Right kidney (tissue), 1 donor: ENCODE data around the gene ZNF689.
"Not testable (repeated sequence)": the region's sequence is repeated elsewhere in the genome, so short reads cannot be mapped to it uniquely, and the experiment has no call there.

Experiments
- DNase-seq: peaks from one replicate; pipeline ENCODE4 v3.0.0-alpha.2; 2016

Gene ZNF689

DNA sequence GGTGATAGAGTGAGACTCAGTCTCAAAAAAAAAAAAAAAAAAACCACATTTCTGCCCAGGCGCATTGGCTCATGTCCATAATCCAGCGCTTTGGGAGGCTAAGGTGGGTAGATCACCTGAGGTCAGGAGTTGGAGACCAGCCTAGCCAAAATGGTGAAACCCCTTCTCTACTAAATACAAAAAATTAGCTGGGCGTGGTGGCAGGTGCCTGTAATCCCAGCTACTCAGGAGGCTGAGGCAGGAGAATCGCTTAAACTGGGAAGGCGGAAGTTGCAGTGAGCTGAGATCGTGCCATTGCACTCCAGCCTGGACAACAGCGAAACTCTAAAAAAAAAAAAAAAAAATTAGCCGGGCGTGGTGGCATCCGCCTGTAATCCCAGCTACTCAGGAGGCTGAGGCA lies 26.9 kb upstream of the ZNF689 start:
- DNase-seq = not testable (repeated sequence)

DNA sequence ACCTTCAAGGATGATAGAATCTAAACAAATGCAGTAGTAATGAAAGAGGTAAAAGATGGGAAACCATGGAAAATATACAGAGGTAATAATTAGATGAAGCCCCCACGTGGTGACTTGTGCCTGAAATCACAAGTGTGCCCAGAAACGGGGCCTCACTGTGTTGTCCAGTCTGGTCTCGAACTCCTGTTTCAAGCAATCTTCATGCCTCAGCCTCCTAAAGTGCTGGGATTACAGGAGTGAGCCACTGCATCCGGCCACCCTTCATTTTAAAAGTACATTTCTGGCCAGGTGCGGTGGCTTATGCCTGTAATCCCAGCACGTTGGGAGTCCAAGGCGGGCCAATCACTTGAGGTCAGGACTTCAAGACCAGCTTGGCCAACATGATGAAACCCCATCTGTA lies 26.4 kb upstream of the ZNF689 start:
- DNase-seq = no peak

DNA sequence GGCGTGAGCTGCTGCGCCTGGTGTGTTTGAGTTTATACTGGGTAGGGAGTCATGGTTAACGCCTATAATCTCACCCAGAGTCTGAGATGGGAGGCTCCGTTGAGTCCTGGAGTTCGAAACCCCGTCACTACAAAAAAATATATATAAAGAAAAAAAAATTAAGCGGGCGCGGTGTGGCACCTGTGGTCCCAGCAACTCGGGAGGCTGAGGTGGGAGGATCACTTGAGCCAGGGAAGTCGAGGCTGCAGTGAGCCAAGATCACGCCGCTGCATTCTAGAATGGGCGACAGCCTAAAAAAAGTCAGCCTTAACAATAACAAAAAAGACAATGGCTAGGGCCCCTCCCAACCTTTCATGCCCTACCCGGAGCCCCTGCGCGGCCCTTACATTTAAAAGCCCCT lies 23.3 kb upstream of the ZNF689 start:
- DNase-seq = no peak

DNA sequence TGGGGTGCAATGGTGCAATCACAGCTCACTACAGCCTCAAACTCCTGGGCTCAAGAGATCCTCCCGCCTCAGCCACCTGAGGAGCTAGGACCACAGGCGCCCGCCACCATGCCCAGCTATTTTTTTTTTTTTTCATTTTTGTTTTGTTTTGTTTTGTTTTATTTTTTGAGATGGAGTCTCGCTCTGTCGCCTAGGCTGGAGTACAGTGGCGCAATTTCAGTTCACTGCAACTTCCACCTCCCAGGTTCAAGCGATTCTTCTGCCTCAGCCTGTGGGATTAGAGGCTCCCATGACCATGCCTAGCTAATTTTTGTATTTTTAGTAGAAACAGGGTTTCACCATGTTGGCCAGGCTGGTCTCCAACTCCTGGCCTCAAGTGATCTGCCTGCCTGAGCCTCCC lies 22.3 kb upstream of the ZNF689 start:
- DNase-seq = not testable (repeated sequence)

DNA sequence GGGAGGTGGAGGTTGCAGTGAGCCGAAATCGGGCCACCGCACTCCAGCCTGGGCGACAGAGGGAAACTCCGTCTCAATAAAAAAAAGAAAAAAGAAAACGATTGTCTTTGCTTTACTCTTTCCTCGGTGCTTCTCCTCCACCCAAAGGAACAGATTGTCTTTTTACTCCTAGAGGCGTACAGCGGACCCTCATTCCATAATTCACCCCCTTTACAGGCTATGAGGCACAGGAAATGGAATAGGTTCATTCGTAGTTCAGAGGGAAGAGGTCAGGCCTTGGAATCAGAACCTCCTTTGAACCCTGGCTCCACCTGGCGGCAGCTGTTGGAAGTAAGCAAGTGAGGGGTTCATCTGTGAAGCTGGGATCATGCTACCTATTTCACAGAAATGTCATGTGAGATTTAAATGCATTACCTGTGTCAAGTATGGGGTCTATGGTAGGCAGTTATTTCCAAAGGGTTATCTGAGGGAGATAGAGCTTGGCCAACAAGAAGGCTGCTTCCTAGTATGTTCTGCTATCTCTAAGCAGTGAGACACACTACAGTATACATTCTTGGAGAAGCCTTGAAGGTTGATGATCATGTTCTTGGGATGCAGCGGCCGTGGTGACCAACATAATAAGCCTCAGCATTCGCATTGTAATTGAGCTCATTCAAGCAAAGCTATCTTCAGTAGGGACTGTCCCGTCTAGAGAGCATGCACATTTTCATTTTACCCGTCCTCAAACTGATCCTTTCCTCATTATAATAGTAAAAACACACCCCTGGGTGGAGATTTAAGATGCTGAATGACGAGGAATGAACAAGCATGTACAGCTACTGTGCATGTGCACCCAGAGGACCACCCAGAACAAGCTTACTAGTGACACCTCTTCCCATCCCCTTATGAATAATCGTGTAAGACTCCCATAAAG lies 18.7 kb upstream of the ZNF689 start:
- DNase-seq = peak; percentile 67

DNA sequence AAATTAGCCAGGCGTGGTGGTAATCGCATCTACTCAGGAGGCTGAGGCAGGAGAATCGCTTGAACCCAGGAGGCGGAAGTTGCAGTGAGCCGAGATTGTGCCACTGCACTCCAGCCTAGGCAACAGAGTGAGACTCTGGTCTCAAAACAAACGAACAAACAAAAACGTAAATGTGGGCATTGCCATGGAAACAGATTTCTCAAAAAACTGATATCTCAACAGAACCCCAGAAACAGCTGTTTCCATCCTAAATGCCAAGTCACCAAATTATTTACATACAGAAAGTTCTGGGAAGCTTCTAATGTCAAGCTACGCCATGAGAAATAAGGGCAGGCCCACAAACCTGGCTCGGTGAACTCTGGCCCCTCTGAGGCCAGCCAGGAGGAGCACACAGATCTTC lies 16.0 kb upstream of the ZNF689 start:
- no peak for DNase-seq

DNA sequence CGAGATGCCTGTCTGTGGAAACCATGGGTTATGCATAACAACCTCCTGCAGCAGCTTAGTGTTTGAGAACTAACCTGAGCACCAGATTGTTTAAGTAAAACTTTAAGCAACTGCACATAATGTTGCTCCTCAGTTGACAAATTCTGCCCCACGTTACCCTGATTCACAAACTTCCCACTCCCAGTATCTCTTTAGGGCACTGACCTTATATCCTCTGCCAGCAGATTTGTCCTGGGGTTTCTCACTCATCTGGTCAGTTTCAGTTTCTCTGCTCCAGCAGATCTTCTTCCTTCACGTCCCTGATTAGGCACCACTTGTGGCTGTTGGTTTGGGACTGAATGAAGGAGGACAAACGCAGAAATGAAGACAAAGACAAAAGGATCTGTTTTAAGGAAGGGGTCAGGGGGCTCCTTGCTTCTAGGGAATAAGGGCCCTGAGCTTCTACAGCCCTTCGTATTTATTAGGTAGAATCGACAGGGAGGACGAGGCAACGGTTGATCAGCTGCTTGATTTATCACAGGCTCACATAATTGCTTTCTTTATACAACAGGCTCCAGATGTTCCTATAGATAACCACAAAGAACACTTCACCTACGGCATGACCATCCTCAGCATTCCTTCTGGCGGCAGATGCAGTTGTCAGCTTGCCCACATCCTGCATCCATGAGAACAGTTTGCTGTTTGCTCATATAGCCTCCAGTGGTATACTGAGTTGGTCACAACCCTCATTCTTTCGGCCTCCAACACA lies 13.5 kb upstream of the ZNF689 start:
- DNase-seq = no peak

DNA sequence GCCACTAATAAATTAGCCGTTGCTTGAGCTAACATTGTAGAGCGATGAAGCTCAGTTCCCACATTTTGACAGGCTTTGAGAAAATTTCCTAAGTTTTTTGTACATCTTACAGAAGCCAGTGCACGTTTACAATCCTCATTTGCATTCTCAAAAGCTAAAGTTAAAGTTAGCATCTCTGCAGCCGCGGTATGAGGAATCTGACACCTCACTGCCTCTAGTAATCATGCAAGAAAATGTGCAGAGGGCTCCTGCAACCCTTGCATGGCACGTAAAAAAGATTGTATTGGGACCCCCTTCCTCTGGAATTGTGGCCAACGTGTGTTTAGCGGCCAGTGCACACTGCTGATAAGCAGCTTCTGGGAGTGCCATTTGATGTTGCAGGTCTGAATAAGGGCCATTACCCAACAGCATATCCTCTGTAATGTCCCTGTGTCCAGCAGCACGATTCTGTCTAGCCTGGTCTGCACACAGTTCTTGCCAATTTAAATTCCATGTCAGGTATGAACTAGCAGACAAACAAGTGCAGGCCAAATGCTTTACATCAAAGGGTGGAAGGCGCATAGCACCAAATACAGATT lies 12.4 kb upstream of the ZNF689 start:
- DNase-seq = no peak

DNA sequence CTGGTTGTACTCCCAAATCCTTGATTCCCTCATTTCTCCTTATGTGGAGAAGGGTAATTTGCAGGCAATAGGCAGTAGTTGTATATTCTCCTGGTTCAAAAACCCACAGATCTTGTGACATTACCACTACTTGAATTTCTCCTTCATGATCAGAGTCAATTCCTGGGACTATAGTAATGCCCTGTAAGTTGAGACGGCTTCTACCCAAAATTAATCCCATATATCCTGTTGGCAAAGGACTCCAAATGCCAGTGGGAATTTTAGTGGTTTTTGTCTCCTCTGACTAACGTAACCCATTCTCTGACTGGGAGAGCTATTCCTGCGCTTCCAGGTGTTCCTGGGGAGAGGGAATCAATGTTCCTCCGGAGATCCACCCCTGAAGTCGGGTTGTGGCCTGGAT lies 11.6 kb upstream of the ZNF689 start:
- DNase-seq = no peak

DNA sequence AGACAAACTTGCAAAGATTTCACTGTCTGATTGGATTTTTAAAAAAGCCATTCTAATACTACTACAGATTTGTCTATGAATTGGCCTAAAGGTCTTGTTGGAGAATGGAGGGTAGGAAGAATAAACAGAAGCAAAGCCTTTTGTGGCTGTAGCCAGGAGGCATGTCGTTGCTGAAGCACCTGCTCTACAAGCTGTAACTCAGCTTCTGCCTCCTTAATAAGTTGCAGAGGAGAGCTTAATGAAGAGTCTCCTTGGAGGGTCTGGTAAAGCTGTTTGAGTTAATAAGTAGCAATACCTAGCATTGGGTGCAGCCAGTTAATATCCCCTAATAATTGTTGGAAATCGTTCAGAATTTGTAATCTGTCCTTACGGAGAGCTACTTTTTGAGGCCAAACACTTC lies 10.0 kb upstream of the ZNF689 start:
- DNase-seq = no peak

DNA sequence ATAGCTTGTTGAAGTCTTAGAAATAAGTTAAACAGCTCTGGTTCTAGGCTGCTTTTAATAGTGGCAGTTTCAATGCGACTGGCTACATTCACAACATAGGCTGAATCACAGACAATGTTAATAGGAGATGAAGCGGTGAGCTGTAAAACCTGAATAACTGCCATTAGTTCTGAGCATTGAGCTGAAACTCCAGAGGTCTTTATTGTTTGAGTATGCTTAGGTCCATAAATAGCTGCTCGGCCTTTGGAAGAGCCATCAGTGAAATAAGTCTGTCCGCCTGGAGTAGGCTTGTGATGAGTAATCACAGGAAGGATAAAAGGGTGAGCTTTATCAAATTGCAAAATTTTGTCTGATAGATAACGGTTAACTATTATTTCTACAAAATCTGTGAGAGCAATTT lies 9.4 kb upstream of the ZNF689 start:
- no peak for DNase-seq

DNA sequence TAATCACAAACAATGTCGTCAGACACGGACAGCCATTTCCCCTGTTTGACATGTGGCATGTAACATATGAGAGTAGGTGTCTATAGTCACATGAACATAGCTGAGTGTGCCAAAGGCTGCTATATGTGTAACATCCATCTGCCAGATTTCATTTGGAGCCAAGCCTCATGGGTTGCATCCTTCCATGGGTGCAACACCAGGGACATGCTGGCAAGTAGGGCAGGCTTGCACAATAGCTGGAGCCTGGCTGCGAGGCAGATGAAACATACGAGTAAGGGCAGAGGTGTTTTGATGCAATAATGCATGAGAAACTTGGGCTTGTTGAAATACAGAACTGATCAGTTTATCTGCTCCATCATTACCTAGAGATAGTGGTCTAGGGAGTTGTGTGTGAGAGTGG lies 9.0 kb upstream of the ZNF689 start:
- no peak for DNase-seq

DNA sequence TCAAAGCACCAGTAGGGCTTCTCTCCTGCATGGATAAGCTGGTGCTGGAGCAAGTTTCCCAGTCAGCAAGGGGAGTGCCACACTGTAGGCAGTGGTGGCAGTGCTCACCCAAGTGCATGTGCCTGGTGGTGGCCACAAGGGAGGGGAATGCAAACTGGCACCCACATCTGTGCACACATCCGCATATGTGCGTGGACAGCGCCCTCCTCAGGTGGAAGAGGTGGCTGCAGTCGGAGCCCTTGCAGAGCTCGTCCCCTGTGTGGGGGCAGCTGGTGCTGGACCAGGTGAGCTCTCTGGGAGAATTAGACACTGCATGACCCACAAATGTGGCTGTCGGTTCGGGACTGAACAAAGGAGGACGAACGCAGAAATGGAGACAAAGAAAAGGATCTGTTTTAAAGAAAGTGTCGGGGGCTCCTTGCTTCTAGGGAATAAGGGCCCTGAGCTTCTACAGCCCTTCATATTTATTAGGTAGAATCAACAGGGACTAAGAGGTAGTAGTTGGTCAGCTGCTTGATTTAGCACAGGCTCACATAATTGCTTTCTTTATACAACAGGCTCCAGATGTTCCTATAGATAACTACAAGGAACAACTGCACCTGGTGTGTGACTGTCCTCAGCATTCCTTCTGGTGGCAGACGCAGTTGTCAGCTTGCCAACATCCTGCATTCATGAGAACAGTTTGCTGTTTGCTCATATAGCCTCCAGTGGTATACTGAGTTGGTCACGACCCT lies 5.3 kb upstream of the ZNF689 start:
- DNase-seq = no peak

DNA sequence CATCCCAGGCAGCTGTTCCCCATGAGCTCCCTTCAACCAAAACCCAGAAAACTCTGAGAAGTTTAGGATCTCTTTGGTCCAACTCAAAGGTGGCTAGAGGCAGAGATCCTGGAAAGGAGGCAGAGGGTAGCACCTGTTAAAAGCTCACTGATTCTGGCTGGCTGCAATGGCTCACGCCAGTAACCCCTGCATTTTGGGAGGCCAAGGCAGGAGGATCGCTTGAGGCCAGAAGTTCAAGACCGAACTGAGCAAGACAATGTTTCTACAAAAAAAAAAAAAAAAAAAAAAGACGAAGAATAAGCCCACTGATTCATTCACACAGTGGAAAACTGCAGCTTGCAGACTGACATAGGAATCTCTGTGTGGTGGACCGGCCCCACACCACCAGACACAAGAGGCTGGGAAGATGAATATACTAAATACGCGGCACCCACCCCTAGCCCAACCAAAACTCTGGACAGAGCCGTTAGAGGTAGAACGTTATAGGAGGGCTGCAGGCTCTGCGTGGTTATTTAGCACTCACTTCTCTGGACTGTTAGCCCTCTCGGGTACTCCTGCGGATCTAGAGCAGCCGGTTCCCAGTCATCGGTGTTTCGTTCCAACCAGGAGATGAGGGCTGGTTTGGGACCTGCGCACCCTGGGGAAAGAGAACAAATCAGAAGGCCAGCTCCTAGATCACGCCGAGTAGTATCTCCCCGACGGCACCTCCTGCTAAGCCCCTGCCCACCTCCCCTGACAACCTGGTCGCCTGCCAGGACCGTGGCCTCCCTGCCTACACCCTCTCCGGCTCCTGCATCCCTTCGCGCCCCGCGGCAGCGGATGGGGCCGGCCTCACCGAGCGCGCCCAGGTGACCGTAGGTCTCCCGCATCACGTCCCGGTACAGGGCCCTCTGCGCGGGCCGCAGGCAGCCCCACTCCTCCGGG lies 925 bp downstream of the ZNF689 start:
- DNase-seq = no peak

DNA sequence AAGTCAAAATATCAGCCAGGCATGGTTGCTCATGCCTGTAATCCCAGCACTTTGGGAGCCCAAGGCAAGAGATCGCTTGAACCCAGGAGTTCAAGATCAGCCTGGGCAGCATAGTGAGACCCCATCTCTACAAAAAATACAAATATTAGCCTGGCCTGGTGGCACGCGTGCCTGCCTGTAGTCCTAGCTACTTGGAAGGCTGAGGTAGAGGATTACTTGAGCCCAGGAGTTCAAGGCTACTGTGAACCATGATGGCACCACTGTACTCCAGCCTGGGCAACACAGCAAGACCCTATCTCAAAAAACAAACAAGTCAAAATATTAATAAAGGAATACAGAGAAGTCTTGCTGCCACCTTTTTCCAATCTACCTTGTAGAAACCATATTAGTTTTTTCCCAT lies 4.2 kb downstream of the ZNF689 start:
- DNase-seq = no peak

DNA sequence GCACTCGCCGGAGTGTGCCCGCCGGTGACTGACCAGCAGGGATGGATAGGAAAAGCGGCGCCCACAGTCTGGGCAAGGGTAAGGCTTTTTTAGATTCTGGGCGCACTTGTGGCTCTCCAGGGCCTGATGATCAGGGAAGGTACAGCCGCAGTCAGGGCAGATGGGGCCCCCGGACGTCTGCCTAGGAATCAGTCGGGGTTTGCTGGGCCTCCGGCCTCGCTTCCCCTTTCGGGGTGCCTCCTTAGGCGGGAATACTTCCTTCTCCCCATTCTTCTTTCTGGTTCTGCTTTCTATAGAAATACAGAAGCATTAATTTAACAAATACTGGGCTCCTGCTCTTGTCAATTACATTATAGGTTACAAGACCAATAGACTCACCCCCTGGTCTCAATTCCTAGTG lies 5.0 kb downstream of the ZNF689 start:
- DNase-seq = no peak

DNA sequence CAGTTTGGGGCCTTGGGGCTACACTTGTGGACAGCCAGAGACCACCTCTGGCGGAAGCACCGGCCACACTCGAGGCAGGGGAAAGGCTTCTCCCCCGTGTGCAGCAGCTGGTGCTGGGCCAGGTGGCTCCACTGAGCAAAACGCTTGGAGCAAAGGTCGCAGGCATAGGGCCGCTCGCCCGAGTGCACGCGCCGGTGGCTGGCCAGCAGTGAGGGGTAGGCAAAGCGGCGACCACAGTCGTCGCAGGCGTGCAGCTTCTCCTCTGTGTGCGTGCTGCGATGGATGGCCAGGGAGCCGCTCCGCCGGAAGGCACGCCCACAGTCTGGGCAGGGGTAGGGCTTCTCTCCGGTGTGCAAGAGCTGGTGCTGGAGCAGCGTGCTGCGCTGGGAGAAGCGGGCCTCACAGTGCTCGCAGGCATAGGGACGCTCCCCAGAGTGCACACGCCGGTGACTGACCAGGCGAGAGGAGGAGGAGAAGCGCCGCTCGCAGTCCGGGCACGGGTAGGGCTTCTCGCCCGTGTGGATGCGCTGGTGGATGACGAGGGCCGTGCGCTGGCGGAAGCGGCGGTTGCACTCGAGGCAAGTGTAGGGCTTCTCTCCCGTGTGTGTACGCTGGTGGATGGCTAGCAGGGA lies 5.8 kb downstream of the ZNF689 start:
- no peak for DNase-seq

DNA sequence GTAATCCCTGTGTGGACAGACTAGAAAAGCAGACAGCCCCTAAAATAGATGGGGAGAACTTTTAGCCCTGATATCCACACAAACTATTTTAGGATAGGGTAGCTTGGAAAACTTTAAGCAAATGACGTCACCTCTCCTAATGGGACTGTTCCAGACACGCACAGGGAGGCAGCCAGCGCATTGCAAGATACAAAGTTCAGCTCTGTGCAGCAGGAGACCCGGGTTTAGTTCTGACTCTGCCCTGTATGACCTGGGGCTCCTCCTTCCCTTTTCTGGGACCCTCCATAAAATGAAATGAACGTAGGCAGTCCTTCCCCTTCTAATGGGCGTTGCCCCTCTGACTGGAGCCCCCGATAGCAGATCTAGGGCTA lies 6.3 kb downstream of the ZNF689 start:
- DNase-seq = no peak

DNA sequence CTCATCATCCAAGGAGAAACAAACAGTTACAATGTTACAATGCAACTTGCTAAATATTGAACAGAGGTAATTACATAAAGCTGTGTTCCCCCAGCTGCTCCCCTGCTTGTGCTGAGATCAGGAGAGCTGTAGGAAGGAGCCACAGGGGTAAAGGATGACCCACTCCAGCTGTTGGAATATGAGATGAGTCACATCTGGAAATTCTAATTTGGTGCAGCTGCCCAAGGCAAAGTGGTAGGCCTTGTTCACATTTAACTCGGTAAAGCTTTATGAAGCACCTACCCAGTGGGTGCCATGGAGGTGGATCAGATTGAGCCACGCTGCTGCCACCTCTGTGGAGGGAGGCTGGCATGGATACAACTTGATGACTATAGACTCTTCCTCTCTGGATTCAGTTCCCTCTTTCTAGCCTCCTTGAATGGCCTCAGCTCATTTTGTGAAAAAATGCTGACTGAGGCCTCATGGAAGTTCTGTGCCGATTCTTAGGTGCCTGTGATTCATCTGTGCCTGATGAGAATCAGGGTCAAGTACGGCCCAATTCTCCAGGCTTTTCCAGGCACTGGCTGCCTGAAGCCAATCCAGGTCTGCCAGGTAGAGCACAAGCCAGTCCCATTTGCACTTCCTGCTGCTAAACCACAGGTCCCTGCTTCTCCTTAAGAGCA lies 7.4 kb downstream of the ZNF689 start:
- no peak for DNase-seq

DNA sequence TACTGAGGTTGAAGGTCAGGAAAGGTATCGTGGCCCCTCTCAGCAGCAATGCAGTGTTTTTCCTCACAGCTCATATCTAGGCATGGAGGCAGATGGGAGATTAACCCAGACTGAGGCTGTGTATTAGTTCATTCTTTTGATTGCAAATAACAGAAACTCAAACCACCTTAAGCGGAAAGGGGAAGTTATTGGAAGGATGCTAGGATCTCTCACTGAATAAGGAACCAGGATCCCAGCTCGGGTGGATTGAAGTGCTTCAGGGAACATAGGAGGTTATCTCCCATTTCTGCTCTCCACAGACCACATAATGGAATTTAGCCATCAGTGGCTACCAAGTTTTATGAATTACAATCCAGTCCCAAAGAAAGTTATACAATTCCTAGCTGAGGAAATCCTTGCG lies 8.2 kb downstream of the ZNF689 start:
- DNase-seq = no peak

DNA sequence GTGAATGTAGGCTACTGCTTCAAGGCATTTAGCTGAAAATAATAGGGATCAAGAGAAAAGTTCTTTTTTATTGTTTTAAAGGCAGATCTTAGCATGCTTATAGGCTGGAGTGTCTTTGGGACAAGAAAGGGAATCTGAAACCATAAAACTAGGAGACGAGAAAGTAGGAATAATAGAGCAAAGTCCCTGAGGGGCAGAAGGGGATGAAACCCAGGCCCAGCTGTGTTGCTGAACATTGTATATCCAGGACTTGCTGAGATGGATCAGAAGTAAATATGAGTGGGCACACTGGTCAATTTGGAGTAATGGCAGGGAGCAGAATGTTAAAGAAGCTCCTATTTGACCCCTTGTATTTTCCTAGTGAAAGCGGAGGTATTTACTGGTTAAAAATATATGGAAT lies 9.3 kb downstream of the ZNF689 start:
- no peak for DNase-seq
